Endothelial cell (in vitro differentiated cells): ENCODE results near the gene LMF2. TPM values are rescaled to one million over a fixed set of nuclear protein-coding genes. Genes with fewer than 3 reads are reported as not detected.
"Not testable (repeated sequence)": the region's sequence is repeated elsewhere in the genome, so short reads cannot be mapped to it uniquely, and the experiment has no call there.

Experiments
- DNase-seq: peaks from one replicate; pipeline ENCODE4 v3.0.0; 2021; ENCODE audit warnings: low spot score
- H3K27ac Mint-ChIP-seq: one replicate; pipeline ENCODE4 v1.8.0; 2021; ENCODE audit warnings: mixed read lengths, inconsistent platforms; ENCODE audit not compliant: unreplicated experiment
- H3K27me3 Mint-ChIP-seq: one replicate; pipeline ENCODE4 v1.8.0; 2021; ENCODE audit warnings: mild to moderate bottlenecking, moderate library complexity, mixed read lengths, inconsistent platforms; ENCODE audit not compliant: unreplicated experiment
- H3K36me3 Mint-ChIP-seq: one replicate; pipeline ENCODE4 v1.8.0; 2021; ENCODE audit warnings: mild to moderate bottlenecking, low read depth, mixed read lengths, inconsistent platforms; ENCODE audit not compliant: unreplicated experiment
- H3K4me1 Mint-ChIP-seq: one replicate; pipeline ENCODE4 v1.8.0; 2021; ENCODE audit warnings: mild to moderate bottlenecking, mixed read lengths, inconsistent platforms; ENCODE audit not compliant: unreplicated experiment
- H3K4me3 Mint-ChIP-seq: one replicate; pipeline ENCODE4 v1.8.0; 2021; ENCODE audit warnings: mild to moderate bottlenecking, mixed read lengths, inconsistent platforms; ENCODE audit not compliant: unreplicated experiment
- H3K9me3 Mint-ChIP-seq: one replicate; pipeline ENCODE4 v1.8.0; 2021; ENCODE audit warnings: mixed read lengths, inconsistent platforms; ENCODE audit not compliant: unreplicated experiment
- CTCF ChIP-seq: fragments of 200-600 bp; sonication (generic); IDR thresholded peaks from one replicate; pipeline ENCODE4 v1.5.0; 2021; ENCODE audit warnings: antibody characterized with exemption; ENCODE audit not compliant: unreplicated experiment
- total RNA-seq: library from RNA; stranded (reverse); fragmentation: NEBNext Ultra II Directional; extraction: Animal tissue kit (Norgen Biotek cat#: 25700); gene quantifications from one replicate; pipeline ENCODE4 v1.2.1, GENCODE V29; 2021; ENCODE audit not compliant: unreplicated experiment

Gene LMF2
- total RNA-seq, 1 donor from 2014 or later = 88.2 TPM

- Mint-ChIP-seq H3K27ac (no peak overlapping the region), H3K4me1 (peaks cover 6% of the 10 kb centered on the region), H3K9me3 (no peaks in the 10 kb centered on the region), H3K4me3 (no peak overlapping the region), H3K27me3 (peaks cover 2% of the 10 kb centered on the region), H3K36me3 (no peaks in the 10 kb centered on the region)
- no peak for TF ChIP-seq CTCF
- DNase-seq = no peak
Observed at GRCh38 chr22:50542416-50542927, 35.0 kb upstream of the LMF2 start.

- not testable (repeated sequence) for H3K4me3 Mint-ChIP-seq, H3K27ac Mint-ChIP-seq, H3K27me3 Mint-ChIP-seq, DNase-seq, H3K36me3 Mint-ChIP-seq, H3K9me3 Mint-ChIP-seq, H3K4me1 Mint-ChIP-seq
Observed at GRCh38 chr22:50541667-50542026, 34.1 kb upstream of the LMF2 start.

- Mint-ChIP-seq H3K4me3 (no peak overlapping the region), H3K4me1 (peaks cover 6% of the 10 kb centered on the region), H3K27ac (no peak overlapping the region), H3K9me3 (no peaks in the 10 kb centered on the region), H3K36me3 (no peaks in the 10 kb centered on the region), H3K27me3 (peaks cover 2% of the 10 kb centered on the region)
- no peak for DNase-seq
- no peak for TF ChIP-seq CTCF
Observed at GRCh38 chr22:50540381-50540780, 32.9 kb upstream of the LMF2 start.

GRCh38 chr22:50537765-50538164 lies 30.3 kb upstream of the LMF2 start:
- Mint-ChIP-seq H3K36me3 (no peaks in the 10 kb centered on the region), H3K9me3 (no peaks in the 10 kb centered on the region), H3K27ac (peak overlapping the region; percentile 44), H3K27me3 (peaks cover 2% of the 10 kb centered on the region), H3K4me1 (peaks cover 11% of the 10 kb centered on the region), H3K4me3 (no peak overlapping the region)
- no peak for DNase-seq
- TF ChIP-seq CTCF = no peak

- Mint-ChIP-seq H3K9me3 (no peaks in the 10 kb centered on the region), H3K27me3 (peaks cover 6% of the 10 kb centered on the region), H3K4me1 (peaks cover 15% of the 10 kb centered on the region), H3K27ac (no peak overlapping the region), H3K36me3 (no peaks in the 10 kb centered on the region), H3K4me3 (no peak overlapping the region)
- DNase-seq = no peak
- TF ChIP-seq CTCF = no peak
Observed at GRCh38 chr22:50536226-50536625, 28.7 kb upstream of the LMF2 start.
